Prostate gland (tissue), 2 donors: Measurements from ENCODE around the gene ABCG8. TPM values are rescaled to one million over a fixed set of nuclear protein-coding genes. Genes with fewer than 3 reads are reported as not detected.

Experiments
- DNase-seq: peaks from one replicate; pipeline ENCODE4 v3.0.0-alpha.2; 2019; ENCODE audit warnings: low spot score
- H3K27ac ChIP-seq, 2 donors: fragments of 200-600 bp; sonication (generic); 2 replicates each; pipeline ENCODE4 v1.5.1; 2017 to 2019
- H3K27me3 ChIP-seq: fragments of 200-600 bp; sonication (generic); replicated peaks from 2 replicates; pipeline ENCODE4 v1.5.1; 2019; ENCODE audit not compliant: insufficient read depth
- H3K36me3 ChIP-seq, 2 donors: fragments of 200-600 bp; sonication (generic); 1 replicate in 1 of 2; 2 replicates in 1 of 2; pipeline versions ENCODE4 v1.5.1 to v1.8.1; 2017 to 2019
- H3K4me1 ChIP-seq: fragments of 200-600 bp; sonication (generic); replicated peaks from 2 replicates; pipeline ENCODE4 v1.5.1; 2019
- H3K4me3 ChIP-seq, 2 donors: fragments of 200-600 bp; sonication (generic); 2 replicates each; pipeline ENCODE4 v1.5.1; 2017 to 2019
- H3K9me3 ChIP-seq: fragments of 200-600 bp; sonication (generic); 2 replicates; pipeline ENCODE4 v1.5.1; 2017
- CTCF ChIP-seq, 4 experiments: fragments of 200-600 bp in 2 of 4; fragments of 450-650 bp in 2 of 4; sonication (generic) in 2 of 4; IDR thresholded peaks; 1 replicate in 3 of 4; 2 replicates in 1 of 4; pipeline ENCODE4 v1.5.1; 2016 to 2019; ENCODE audit warnings: antibody characterized with exemption in 4 of 4, mild to moderate bottlenecking in 2 of 4, moderate library complexity in 2 of 4
- POLR2A ChIP-seq: fragments of 450-650 bp; IDR thresholded peaks from one replicate; pipeline ENCODE4 v1.6.1; 2016; ENCODE audit warnings: antibody characterized with exemption, mild to moderate bottlenecking
- POLR2AphosphoS5 ChIP-seq: sonication (generic); formaldehyde crosslinking; IDR thresholded peaks from one replicate; pipeline ENCODE4 v1.6.1; 2017; ENCODE audit warnings: antibody characterized with exemption
- WGBS: methylation state at CpG from one replicate; pipeline ENCODE4 v1.1.5; 2018; 5-methylcytosine and 5-hydroxymethylcytosine counted together
- intact Hi-C: fragments of 100-400 bp; cut with DNase I; formaldehyde crosslinking; loops from one replicate; pipeline ENCODE4 v1.14.2; 2022
- total RNA-seq, 2 donors: library from RNA; depleted of rRNA; stranded (reverse); fragments of >200 nt; gene quantifications; one replicate each; pipeline ENCODE4 v1.1.0, GENCODE V29; 2016

The ABCG8 gene
- total RNA-seq, 2 donors from 2014 or later: 0.57 TPM; not detected in 1

GRCh38 chr2:43812947-43813346 lies 25.8 kb upstream of the ABCG8 start:
- Histone ChIP-seq H3K4me3 (no peak overlapping the region), H3K27ac (no peak overlapping the region), H3K4me1 (no peaks in the 10 kb centered on the region), H3K36me3 (no peaks in the 10 kb centered on the region), H3K27me3 (no peaks in the 10 kb centered on the region), H3K9me3 (no peaks in the 10 kb centered on the region)
- WGBS: 35% methylated on average over 2 of the region's 2 CpGs
- no peak for DNase-seq
- TF ChIP-seq CTCF (IDR thresholded peaks at IDR 0.05) (no peak), POLR2A (no peak), POLR2AphosphoS5 (no peak)
- intact Hi-C loops: no loop called here

GRCh38 chr2:43814711-43815110 lies 24.1 kb upstream of the ABCG8 start:
- TF ChIP-seq POLR2AphosphoS5 (no peak), POLR2A (no peak), CTCF (IDR thresholded peaks at IDR 0.05) (no peak)

GRCh38 chr2:43818761-43819160 lies 20.0 kb upstream of the ABCG8 start:
- Histone ChIP-seq H3K4me1 (no peaks in the 10 kb centered on the region), H3K27ac (no peak overlapping the region), H3K36me3 (no peaks in the 10 kb centered on the region), H3K9me3 (no peaks in the 10 kb centered on the region), H3K27me3 (no peaks in the 10 kb centered on the region), H3K4me3 (no peak overlapping the region)
- 75% methylated on average over 5 of the region's 5 CpGs for WGBS
- DNase-seq: no peak
- TF ChIP-seq POLR2AphosphoS5: no peak
- TF ChIP-seq CTCF (IDR thresholded peaks at IDR 0.05): no peak
- no peak for TF ChIP-seq POLR2A
- intact Hi-C loops: no loop called here

More at GRCh38 chr2:43814711-43815110, 24.1 kb upstream of the ABCG8 start:
- no peaks in the 10 kb centered on the region for H3K27me3 ChIP-seq
- no peaks in the 10 kb centered on the region for H3K36me3 ChIP-seq
- H3K9me3 ChIP-seq: no peaks in the 10 kb centered on the region
- no peak overlapping the region for H3K27ac ChIP-seq
- no peaks in the 10 kb centered on the region for H3K4me1 ChIP-seq
- intact Hi-C loops: no loop called here
- DNase-seq: no peak
- H3K4me3 ChIP-seq: no peak overlapping the region
- WGBS: 95% methylated on average over 3 of the region's 3 CpGs

- no peaks in the 10 kb centered on the region for H3K9me3 ChIP-seq
- intact Hi-C loops: no loop called here
- no peaks in the 10 kb centered on the region for H3K27me3 ChIP-seq
- TF ChIP-seq CTCF (IDR thresholded peaks at IDR 0.05): no peak
- TF ChIP-seq POLR2AphosphoS5: no peak
- no peak for TF ChIP-seq POLR2A
- no peaks in the 10 kb centered on the region for H3K36me3 ChIP-seq
- no peak overlapping the region for H3K27ac ChIP-seq
- DNase-seq: no peak
- H3K4me1 ChIP-seq: no peaks in the 10 kb centered on the region
- WGBS: 78% methylated on average over 7 of the region's 7 CpGs
- H3K4me3 ChIP-seq: no peak overlapping the region
Measured at GRCh38 chr2:43819491-43820163, 19.1 kb upstream of the ABCG8 start.

GRCh38 chr2:43822839-43823238 lies 15.9 kb upstream of the ABCG8 start:
- Histone ChIP-seq H3K27ac (no peak overlapping the region), H3K9me3 (no peaks in the 10 kb centered on the region), H3K36me3 (no peaks in the 10 kb centered on the region), H3K4me1 (no peaks in the 10 kb centered on the region), H3K4me3 (no peak overlapping the region), H3K27me3 (no peaks in the 10 kb centered on the region)
- 71% methylated on average over 7 of the region's 7 CpGs for WGBS
- no peak for DNase-seq
- intact Hi-C loops: no loop called here
- TF ChIP-seq CTCF (IDR thresholded peaks at IDR 0.05): no peak
- TF ChIP-seq POLR2A: no peak
- no peak for TF ChIP-seq POLR2AphosphoS5
